ENCODE measurements around the gene SFT2D2.

Gene SFT2D2

GRCh38 chr1:168243198-168243597 lies 17.4 kb downstream of the SFT2D2 start:
- no peak; the same call in 1 of the 2 replicates for TF ChIP-seq CTCF (IDR thresholded peaks at IDR 0.05)

- TF ChIP-seq CTCF (IDR thresholded peaks at IDR 0.05): no peak
Observed at GRCh38 chr1:168243636-168244212, 17.9 kb downstream of the SFT2D2 start.

GRCh38 chr1:168245042-168245441 lies 19.2 kb downstream of the SFT2D2 start:
- TF ChIP-seq CTCF (IDR thresholded peaks at IDR 0.05): no peak

- TF ChIP-seq CTCF (IDR thresholded peaks at IDR 0.05): no peak
Observed at GRCh38 chr1:168246506-168246905, 20.7 kb downstream of the SFT2D2 start.

- TF ChIP-seq CTCF (IDR thresholded peaks at IDR 0.05): no peak
Observed at GRCh38 chr1:168252204-168252733, 26.5 kb downstream of the SFT2D2 start.

- TF ChIP-seq CTCF (IDR thresholded peaks at IDR 0.05): no peak
Observed at GRCh38 chr1:168256164-168256563, 30.4 kb downstream of the SFT2D2 start.

- TF ChIP-seq CTCF (IDR thresholded peaks at IDR 0.05): no peak
Observed at GRCh38 chr1:168257397-168257796, 31.6 kb downstream of the SFT2D2 start.

- no peak for TF ChIP-seq CTCF (IDR thresholded peaks at IDR 0.05)
Observed at GRCh38 chr1:168259567-168259966, 33.8 kb downstream of the SFT2D2 start.

Data from LNCAP (cell line).